HepG2 (cell line): ENCODE data around the gene POGK. TPM values are rescaled to one million over a fixed set of nuclear protein-coding genes. Genes with fewer than 3 reads are reported as not detected.
A peak's percentile ranks its signal among the peaks of the same experiment; 100 is the strongest.

Source experiments
- AGO2 ChIP-seq: fragments of 200-400 bp; formaldehyde crosslinking; optimal IDR thresholded peaks from 2 replicates; pipeline ENCODE3; 2017; ENCODE audit warnings: mild to moderate bottlenecking, low read depth, low read length, moderate library complexity
- ARNTL ChIP-seq: sonication (generic); formaldehyde crosslinking; IDR thresholded peaks from 2 replicates; pipeline ENCODE4 v1.4.0; 2020; ENCODE audit warnings: mild to moderate bottlenecking, missing genetic modification reagents
- ATF7-NPFF ChIP-seq: sonication (generic); formaldehyde crosslinking; IDR thresholded peaks from 2 replicates; pipeline ENCODE4 v1.8.1; 2023; ENCODE audit warnings: mild to moderate bottlenecking, low read depth, missing genetic modification reagents, moderate library complexity
- ELF3 ChIP-seq: IDR thresholded peaks from 2 replicates; pipeline ENCODE4 v1.6.1; 2016; ENCODE audit warnings: missing genetic modification reagents, missing compliant biosample characterization
- GABPA ChIP-seq, 2 experiments: IDR thresholded peaks; 2 replicates each; pipeline ENCODE4 v1.6.1; 2011 to 2016; ENCODE audit warnings: low read depth in 2 of 2, low read length in 1 of 2, missing biosample characterization in 1 of 2, missing genetic modification characterization in 1 of 2
- GATA4 ChIP-seq: sonication (generic); IDR thresholded peaks from 2 replicates; pipeline ENCODE4 v1.6.1; 2016; ENCODE audit warnings: antibody characterized with exemption, low read depth, borderline replicate concordance
- HHEX ChIP-seq: IDR thresholded peaks from 2 replicates; pipeline ENCODE4 v1.6.1; 2016; ENCODE audit warnings: control low read depth
- LCORL ChIP-seq, 2 experiments: fragments of 450-650 bp in 1 of 2; sonication (generic) in 1 of 2; formaldehyde crosslinking in 1 of 2; IDR thresholded peaks; 2 replicates each; pipeline versions ENCODE4 v1.5.0 to v1.6.1; 2017 to 2020; ENCODE audit warnings: antibody characterized with exemption in 1 of 2, missing genetic modification reagents in 1 of 2
- MEIS2 ChIP-seq: sonication (generic); formaldehyde crosslinking; IDR thresholded peaks from 2 replicates; pipeline ENCODE4 v1.9.0; 2021; ENCODE audit warnings: mild to moderate bottlenecking, missing genetic modification reagents
- MIER2 ChIP-seq: IDR thresholded peaks from 2 replicates; pipeline ENCODE4 v1.6.1; 2016; ENCODE audit warnings: missing biosample characterization, missing genetic modification reagents
- NFIB ChIP-seq: sonication (generic); formaldehyde crosslinking; IDR thresholded peaks from 2 replicates; pipeline ENCODE4 v1.9.0; 2021; ENCODE audit warnings: missing genetic modification reagents, mild to moderate bottlenecking, borderline replicate concordance
- PAF1 ChIP-seq: IDR thresholded peaks from 2 replicates; pipeline ENCODE4 v1.6.1; 2016; ENCODE audit warnings: missing genetic modification reagents, missing compliant biosample characterization
- PRMT3 ChIP-seq: sonication (generic); formaldehyde crosslinking; IDR thresholded peaks from 2 replicates; pipeline ENCODE4 v1.8.1; 2022; ENCODE audit warnings: low read depth, mild to moderate bottlenecking, moderate library complexity, missing genetic modification reagents, borderline replicate concordance
- RFXANK ChIP-seq: IDR thresholded peaks from 2 replicates; pipeline ENCODE4 v1.6.1; 2016
- SAFB2 ChIP-seq: sonication (generic); formaldehyde crosslinking; IDR thresholded peaks from 2 replicates; pipeline ENCODE4 v1.5.1; 2020; ENCODE audit warnings: missing genetic modification reagents, low read depth, mild to moderate bottlenecking, borderline replicate concordance
- SP1 ChIP-seq, 2 experiments: fragments of 450-650 bp in 1 of 2; sonication (generic) in 1 of 2; formaldehyde crosslinking in 1 of 2; IDR thresholded peaks; 2 replicates each; pipeline versions ENCODE4 v1.4.0 to v1.6.1; 2016 to 2020; ENCODE audit warnings: missing genetic modification reagents in 1 of 2
- ZFP62 ChIP-seq: sonication (generic); formaldehyde crosslinking; IDR thresholded peaks from 2 replicates; pipeline ENCODE4 v1.4.0; 2020; ENCODE audit warnings: missing genetic modification reagents
- ZNF143 ChIP-seq: sonication (generic); formaldehyde crosslinking; IDR thresholded peaks from 2 replicates; pipeline ENCODE4 v1.4.0; 2020; ENCODE audit warnings: missing genetic modification reagents
- ZNF343 ChIP-seq: sonication (generic); formaldehyde crosslinking; IDR thresholded peaks from 2 replicates; pipeline ENCODE4 v1.4.0; 2020; ENCODE audit warnings: mild to moderate bottlenecking, missing genetic modification reagents
- ZNF776 ChIP-seq: sonication (generic); formaldehyde crosslinking; IDR thresholded peaks from 2 replicates; pipeline ENCODE4 v1.4.0; 2020; ENCODE audit warnings: mild to moderate bottlenecking, missing genetic modification reagents
- polyA plus RNA-seq, 8 experiments: library from polyadenylated mRNA; depleted of rRNA in 3 of 8; stranded (reverse) in 7 of 8; unstranded in 1 of 8; fragments of >200 nt; fragmentation: Illumina TruSeq in 4 of 8; extraction: Trizol in 4 of 8; gene quantifications; 2 replicates each; pipeline versions ENCODE4 v1.2.1 to v1.2.3, GENCODE V29; 2011 to 2016; ENCODE audit warnings: low read depth in 4 of 8, missing spikeins in 1 of 8, mixed read lengths in 1 of 8; ENCODE audit not compliant: insufficient read depth in 1 of 8
- total RNA-seq, 5 experiments: library from RNA; depleted of rRNA; stranded (reverse); fragments of >200 nt; fragmentation: Illumina TruSeq; extraction: Trizol; gene quantifications; 2 replicates each; pipeline ENCODE4 v1.2.3, GENCODE V29; 2016; ENCODE audit warnings: low read depth in 1 of 5
- TF ChIP-seq, protein P1 (sequence below): sonication (generic); formaldehyde crosslinking; IDR thresholded peaks from 2 replicates; pipeline ENCODE4 v1.5.0; 2020; ENCODE audit warnings: missing genetic modification reagents
- TF ChIP-seq, protein P2 (sequence below): conservative IDR thresholded peaks from 2 replicates; pipeline ENCODE4 v1.6.1; 2018; ENCODE audit warnings: missing genetic modification reagents
- TF ChIP-seq, protein P3 (sequence below): IDR thresholded peaks from 2 replicates; pipeline ENCODE4 v1.6.1; 2016; ENCODE audit warnings: mild to moderate bottlenecking
- TF ChIP-seq, protein P4 (sequence below): sonication (generic); formaldehyde crosslinking; IDR thresholded peaks from 2 replicates; pipeline ENCODE4 v1.5.0; 2020; ENCODE audit warnings: mild to moderate bottlenecking, missing genetic modification reagents
- TF ChIP-seq, protein P5 (sequence below): IDR thresholded peaks from 2 replicates; pipeline ENCODE4 v1.6.1; 2016

The POGK gene
- total and polyA plus RNA-seq, 2 of the 13 experiments (the other 11 are each of a cell fraction or from before 2014, with no cell fraction given) = 4.8 to 16.2 TPM

DNA sequence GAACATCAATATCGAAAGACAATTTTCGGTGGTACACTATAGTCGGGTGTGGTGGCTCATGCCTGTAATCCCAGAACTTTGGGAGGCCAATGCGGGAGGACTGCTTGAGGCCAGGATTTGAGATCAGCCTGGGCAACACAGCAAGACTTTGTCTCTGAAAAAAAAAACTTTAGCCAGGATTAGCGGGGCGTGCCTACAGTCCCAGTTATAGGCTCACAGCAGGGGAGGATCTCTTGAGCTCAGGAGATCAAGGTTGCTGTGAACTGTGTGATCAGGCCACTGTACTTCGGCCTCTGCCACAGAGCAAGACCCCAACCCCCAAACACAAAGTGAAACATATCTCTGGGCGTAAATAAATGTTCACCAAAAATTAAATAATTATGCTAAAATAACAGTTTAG lies 35.2 kb downstream of the POGK start (continued):
- TF ChIP-seq GATA4 (no peak), ARNTL (no peak), MIER2 (CRISPR knock-in tag) (no peak), ELF3 (no peak), PRMT3 (CRISPR knock-in tag) (no peak), AGO2 (no peak), ZFP62 (CRISPR knock-in tag) (no peak), GABPA (IDR thresholded peaks at IDR 0.05; ENCODE audit: low read depth, low read length) (no peak), GABPA (CRISPR knock-in tag; IDR thresholded peaks at IDR 0.05; ENCODE audit: low read depth) (no peak), NFIB (CRISPR knock-in tag) (no peak), ZNF343 (CRISPR knock-in tag) (no peak), ZNF776 (CRISPR knock-in tag) (no peak), RFXANK (CRISPR knock-in tag) (no peak), LCORL (IDR thresholded peaks at IDR 0.05) (no peak), LCORL (CRISPR knock-in tag; IDR thresholded peaks at IDR 0.05) (peak; percentile 63), ATF7-NPFF (CRISPR knock-in tag) (no peak), ZNF143 (CRISPR knock-in tag) (no peak), PAF1 (no peak), MEIS2 (CRISPR knock-in tag) (no peak), SP1 (IDR thresholded peaks at IDR 0.05) (no peak), SP1 (CRISPR knock-in tag; IDR thresholded peaks at IDR 0.05) (no peak), HHEX (CRISPR knock-in tag) (no peak), SAFB2 (CRISPR knock-in tag) (no peak)
- TF ChIP-seq, protein P1, sequence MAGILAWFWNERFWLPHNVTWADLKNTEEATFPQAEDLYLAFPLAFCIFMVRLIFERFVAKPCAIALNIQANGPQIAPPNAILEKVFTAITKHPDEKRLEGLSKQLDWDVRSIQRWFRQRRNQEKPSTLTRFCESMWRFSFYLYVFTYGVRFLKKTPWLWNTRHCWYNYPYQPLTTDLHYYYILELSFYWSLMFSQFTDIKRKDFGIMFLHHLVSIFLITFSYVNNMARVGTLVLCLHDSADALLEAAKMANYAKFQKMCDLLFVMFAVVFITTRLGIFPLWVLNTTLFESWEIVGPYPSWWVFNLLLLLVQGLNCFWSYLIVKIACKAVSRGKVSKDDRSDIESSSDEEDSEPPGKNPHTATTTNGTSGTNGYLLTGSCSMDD (CRISPR knock-in tag) = no peak
- TF ChIP-seq, protein P2, sequence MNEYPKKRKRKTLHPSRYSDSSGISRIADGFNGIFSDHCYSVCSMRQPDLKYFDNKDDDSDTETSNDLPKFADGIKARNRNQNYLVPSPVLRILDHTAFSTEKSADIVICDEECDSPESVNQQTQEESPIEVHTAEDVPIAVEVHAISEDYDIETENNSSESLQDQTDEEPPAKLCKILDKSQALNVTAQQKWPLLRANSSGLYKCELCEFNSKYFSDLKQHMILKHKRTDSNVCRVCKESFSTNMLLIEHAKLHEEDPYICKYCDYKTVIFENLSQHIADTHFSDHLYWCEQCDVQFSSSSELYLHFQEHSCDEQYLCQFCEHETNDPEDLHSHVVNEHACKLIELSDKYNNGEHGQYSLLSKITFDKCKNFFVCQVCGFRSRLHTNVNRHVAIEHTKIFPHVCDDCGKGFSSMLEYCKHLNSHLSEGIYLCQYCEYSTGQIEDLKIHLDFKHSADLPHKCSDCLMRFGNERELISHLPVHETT = no peak
- TF ChIP-seq, protein P3, sequence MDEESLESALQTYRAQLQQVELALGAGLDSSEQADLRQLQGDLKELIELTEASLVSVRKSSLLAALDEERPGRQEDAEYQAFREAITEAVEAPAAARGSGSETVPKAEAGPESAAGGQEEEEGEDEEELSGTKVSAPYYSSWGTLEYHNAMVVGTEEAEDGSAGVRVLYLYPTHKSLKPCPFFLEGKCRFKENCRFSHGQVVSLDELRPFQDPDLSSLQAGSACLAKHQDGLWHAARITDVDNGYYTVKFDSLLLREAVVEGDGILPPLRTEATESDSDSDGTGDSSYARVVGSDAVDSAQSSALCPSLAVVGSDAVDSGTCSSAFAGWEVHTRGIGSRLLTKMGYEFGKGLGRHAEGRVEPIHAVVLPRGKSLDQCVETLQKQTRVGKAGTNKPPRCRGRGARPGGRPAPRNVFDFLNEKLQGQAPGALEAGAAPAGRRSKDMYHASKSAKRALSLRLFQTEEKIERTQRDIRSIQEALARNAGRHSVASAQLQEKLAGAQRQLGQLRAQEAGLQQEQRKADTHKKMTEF (CRISPR knock-in tag) = peak; percentile 47; the same call in 1 of the 2 replicates
- TF ChIP-seq, protein P4, sequence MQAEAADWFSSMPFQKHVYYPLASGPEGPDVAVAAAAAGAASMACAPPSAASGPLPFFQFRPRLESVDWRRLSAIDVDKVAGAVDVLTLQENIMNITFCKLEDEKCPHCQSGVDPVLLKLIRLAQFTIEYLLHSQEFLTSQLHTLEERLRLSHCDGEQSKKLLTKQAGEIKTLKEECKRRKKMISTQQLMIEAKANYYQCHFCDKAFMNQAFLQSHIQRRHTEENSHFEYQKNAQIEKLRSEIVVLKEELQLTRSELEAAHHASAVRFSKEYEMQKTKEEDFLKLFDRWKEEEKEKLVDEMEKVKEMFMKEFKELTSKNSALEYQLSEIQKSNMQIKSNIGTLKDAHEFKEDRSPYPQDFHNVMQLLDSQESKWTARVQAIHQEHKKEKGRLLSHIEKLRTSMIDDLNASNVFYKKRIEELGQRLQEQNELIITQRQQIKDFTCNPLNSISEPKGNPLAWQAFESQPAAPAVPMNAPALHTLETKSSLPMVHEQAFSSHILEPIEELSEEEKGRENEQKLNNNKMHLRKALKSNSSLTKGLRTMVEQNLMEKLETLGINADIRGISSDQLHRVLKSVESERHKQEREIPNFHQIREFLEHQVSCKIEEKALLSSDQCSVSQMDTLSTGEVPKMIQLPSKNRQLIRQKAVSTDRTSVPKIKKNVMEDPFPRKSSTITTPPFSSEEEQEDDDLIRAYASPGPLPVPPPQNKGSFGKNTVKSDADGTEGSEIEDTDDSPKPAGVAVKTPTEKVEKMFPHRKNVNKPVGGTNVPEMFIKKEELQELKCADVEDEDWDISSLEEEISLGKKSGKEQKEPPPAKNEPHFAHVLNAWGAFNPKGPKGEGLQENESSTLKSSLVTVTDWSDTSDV (CRISPR knock-in tag) = no peak
- TF ChIP-seq, protein P5, sequence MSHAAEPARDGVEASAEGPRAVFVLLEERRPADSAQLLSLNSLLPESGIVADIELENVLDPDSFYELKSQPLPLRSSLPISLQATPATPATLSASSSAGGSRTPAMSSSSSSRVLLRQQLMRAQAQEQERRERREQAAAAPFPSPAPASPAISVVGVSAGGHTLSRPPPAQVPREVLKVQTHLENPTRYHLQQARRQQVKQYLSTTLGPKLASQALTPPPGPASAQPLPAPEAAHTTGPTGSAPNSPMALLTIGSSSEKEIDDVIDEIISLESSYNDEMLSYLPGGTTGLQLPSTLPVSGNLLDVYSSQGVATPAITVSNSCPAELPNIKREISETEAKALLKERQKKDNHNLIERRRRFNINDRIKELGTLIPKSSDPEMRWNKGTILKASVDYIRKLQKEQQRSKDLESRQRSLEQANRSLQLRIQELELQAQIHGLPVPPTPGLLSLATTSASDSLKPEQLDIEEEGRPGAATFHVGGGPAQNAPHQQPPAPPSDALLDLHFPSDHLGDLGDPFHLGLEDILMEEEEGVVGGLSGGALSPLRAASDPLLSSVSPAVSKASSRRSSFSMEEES (CRISPR knock-in tag) = no peak
